ENCODE measurements around the gene LRIG1.

LRIG1 gene

GRCh38 chr3:66399529-66400232 is 101.1 kb downstream of the LRIG1 start:
- DNase-seq: no peak

- no peak for DNase-seq
Measured at GRCh38 chr3:66398228-66399025, 102.4 kb downstream of the LRIG1 start.

GRCh38 chr3:66397745-66398144 is 103.1 kb downstream of the LRIG1 start:
- DNase-seq: no peak

GRCh38 chr3:66396888-66397287 is 103.9 kb downstream of the LRIG1 start:
- no peak for DNase-seq

- DNase-seq: no peak
Measured at GRCh38 chr3:66396161-66396760, 104.6 kb downstream of the LRIG1 start.

GRCh38 chr3:66395635-66396034 is 105.2 kb downstream of the LRIG1 start:
- no peak for DNase-seq

- DNase-seq: no peak
Measured at GRCh38 chr3:66394753-66395249, 106.0 kb downstream of the LRIG1 start.

- DNase-seq: peak; percentile 48 to 49
Measured at GRCh38 chr3:66394019-66394752, 106.6 kb downstream of the LRIG1 start.

GRCh38 chr3:66393333-66394005 is 107.4 kb downstream of the LRIG1 start:
- no peak for DNase-seq

- no peak for DNase-seq
Measured at GRCh38 chr3:66392966-66393332, 107.9 kb downstream of the LRIG1 start.

GRCh38 chr3:66392512-66392911 is 108.3 kb downstream of the LRIG1 start:
- no peak for DNase-seq

GRCh38 chr3:66390013-66390412 is 110.8 kb downstream of the LRIG1 start:
- DNase-seq: no peak

- no peak for DNase-seq
Measured at GRCh38 chr3:66386925-66387650, 113.7 kb downstream of the LRIG1 start.

GRCh38 chr3:66386011-66386924 is 114.6 kb downstream of the LRIG1 start:
- DNase-seq: no peak

- DNase-seq: no peak
Measured at GRCh38 chr3:66385066-66385465, 115.8 kb downstream of the LRIG1 start.

GRCh38 chr3:66383998-66384745 is 116.7 kb downstream of the LRIG1 start:
- DNase-seq: no peak

GRCh38 chr3:66383023-66383422 is 117.8 kb downstream of the LRIG1 start:
- no peak for DNase-seq

- DNase-seq: no peak
Measured at GRCh38 chr3:66382142-66382541, 118.7 kb downstream of the LRIG1 start.

GRCh38 chr3:66381626-66382025 is 119.2 kb downstream of the LRIG1 start:
- DNase-seq: no peak
